Pancreas (tissue), 10 donors: ENCODE results near the gene TCN2. TPM values are rescaled to one million over a fixed set of nuclear protein-coding genes. Genes with fewer than 3 reads are reported as not detected.
A peak's percentile ranks its signal among the peaks of the same experiment; 100 is the strongest.

ENCODE experiments used
- ATAC-seq, 4 donors: fragments of 200-7000 bp; cut with Tn5 transposase; one replicate each; pipeline versions ENCODE4 v1.8.0 to v1.9.1; 2020; ENCODE audit warnings: mild to moderate bottlenecking in 4 of 4, moderate library complexity in 4 of 4
- DNase-seq, 6 donors: peaks; one replicate each; pipeline ENCODE4 v3.0.0-alpha.2; 2020
- FAIRE-seq: peaks from 2 replicates; lab custom pipeline; 2012; peaks lifted over from hg19 to GRCh38; lab: Jason Lieb, UNC
- H3K27ac ChIP-seq, 4 donors: fragments of 200-600 bp; sonication (generic); 1 replicate in 3 of 4; 2 replicates in 1 of 4; pipeline versions ENCODE4 v1.5.0 to v1.8.0; 2020
- H3K27me3 ChIP-seq, 4 donors: fragments of 200-600 bp; one replicate each; pipeline ENCODE4 v1.8.0; 2021
- H3K36me3 ChIP-seq, 3 donors: fragments of 200-600 bp; sonication (generic) in 1 of 3; one replicate each; pipeline versions ENCODE4 v1.5.0 to v1.8.0; 2020 to 2021
- H3K4me1 ChIP-seq, 3 donors: fragments of 200-600 bp; one replicate each; pipeline ENCODE4 v1.8.0; 2021
- H3K4me3 ChIP-seq, 4 donors: fragments of 200-600 bp; sonication (generic) in 2 of 4; one replicate each; pipeline versions ENCODE4 v1.5.0 to v1.8.0; 2020 to 2021
- H3K9me3 ChIP-seq, 4 donors: fragments of 200-600 bp; one replicate each; pipeline ENCODE4 v1.8.0; 2021
- CTCF ChIP-seq, 4 donors: fragments of 200-600 bp; sonication (generic) in 3 of 4; IDR thresholded peaks; one replicate each; pipeline versions ENCODE4 v1.5.0 to v1.8.0; 2021; ENCODE audit warnings: antibody characterized with exemption in 4 of 4
- whole genome bisulfite sequencing, 2 donors: extraction: QIAGEN DNeasy Blood & Tissue Kit; methylation state at CpG; one replicate each; pipeline ENCODE4 v1.1.7; 2013; 5-methylcytosine and 5-hydroxymethylcytosine counted together
- intact Hi-C, 3 donors: fragments of 100-400 bp; cut with DNase I; formaldehyde crosslinking; loops; one replicate each; pipeline versions ENCODE4 v1.11.1 to v1.14.2; 2022
- polyA plus RNA-seq, 2 donors: library from polyadenylated mRNA; stranded (reverse); fragments of 200-250 nt; gene quantifications; one replicate each; pipeline ENCODE4 v1.2.3, GENCODE V29; 2013
- total RNA-seq, 6 donors: library from RNA; stranded (reverse); fragmentation: NEBNext Ultra II Directional in 4 of 6; extraction: Animal tissue kit (Norgen Biotek cat#: 25700) in 4 of 6; gene quantifications; one replicate each; pipeline versions ENCODE4 v1.2.1 to v1.2.4, GENCODE V29; 2021 to 2023
- donor health status: healthy with polysubstance abuse.
- donor health status: DM: no; HTN: no; CAD: no; lungs with moderate emphysema.
- donor health status: DM: no; HTN: no; CAD: no.
- donor health status: control.
- donor health status: control.
- donor health status: Bipolar disorder and iron deficiency.
- donor health status: DM: yes; HTN: yes; CAD: no.
- donor health status: DM: no; HTN: no; CAD: no.
- donor health status: DM: no; HTN: no; CAD: no.
- donor health status: DM: yes; HTN: yes; CAD: no.

The TCN2 gene
- total and polyA plus RNA-seq, 8 donors, result 3.6 to 10.0 (median 5.9) TPM

- no peak for TF ChIP-seq CTCF (IDR thresholded peaks at IDR 0.05)
- Histone ChIP-seq H3K4me1 (peaks cover 0 to 17% (median 10%) of the 10 kb centered on the region in 3 donors), H3K27ac (no peak overlapping the region), H3K4me3 (no peak overlapping the region), H3K36me3 (no peaks in the 10 kb centered on the region), H3K9me3 (no peaks in the 10 kb centered on the region), H3K27me3 (no peaks in the 10 kb centered on the region)
- no peak for DNase-seq
- intact Hi-C loops, result loop anchor here in 1 of 3 donors (10.0 kb wide), 1 partner anchor 163 kb away; no protein-coding TSS in a partner anchor
- ATAC-seq, result no peak
- no peak for FAIRE-seq
- WGBS, 2 donors, result 80% methylated on average over 7 of the region's 7 CpGs
Measured at GRCh38 chr22:30607939-30608338, 965 bp downstream of the TCN2 start.

- 69 to 73% methylated on average over 17 of the region's 17 CpGs for WGBS, 2 donors
- ATAC-seq, result peak in 2 of 4 donors; percentile 15 to 49
- peak overlapping the region in 2 of 4 donors; percentile 6 to 30 for H3K27ac ChIP-seq
Measured at GRCh38 chr22:30609260-30610185, 2.5 kb downstream of the TCN2 start.

GRCh38 chr22:30610299-30610698 is 3.3 kb downstream of the TCN2 start:
- no peak overlapping the region for H3K4me3 ChIP-seq
- 69 to 81% methylated on average over 7 of the region's 7 CpGs for WGBS, 2 donors
- TF ChIP-seq CTCF (IDR thresholded peaks at IDR 0.05), result no peak
- H3K9me3 ChIP-seq, result no peaks in the 10 kb centered on the region
- no peak for DNase-seq
- H3K36me3 ChIP-seq, result no peaks in the 10 kb centered on the region
- H3K27ac ChIP-seq, result no peak overlapping the region
- no peak for FAIRE-seq
- intact Hi-C loops, result no loop called here
- H3K27me3 ChIP-seq, result no peaks in the 10 kb centered on the region
- no peak for ATAC-seq
- H3K4me1 ChIP-seq, result peaks cover 0 to 17% (median 10%) of the 10 kb centered on the region in 3 donors

More at GRCh38 chr22:30609260-30610185, 2.5 kb downstream of the TCN2 start:
- Histone ChIP-seq H3K9me3 (no peaks in the 10 kb centered on the region), H3K4me3 (no peak overlapping the region), H3K4me1 (peaks cover 0 to 17% (median 10%) of the 10 kb centered on the region in 3 donors), H3K27me3 (no peaks in the 10 kb centered on the region), H3K36me3 (no peaks in the 10 kb centered on the region)
- TF ChIP-seq CTCF (IDR thresholded peaks at IDR 0.05), result no peak
- FAIRE-seq (no peak), DNase-seq (peak in 1 of 6 donors; percentile 52)
- intact Hi-C loops, result loop anchor here in 1 of 3 donors (10.0 kb wide), 1 partner anchor 165 kb away; no protein-coding TSS in a partner anchor

- Histone ChIP-seq H3K27me3 (no peaks in the 10 kb centered on the region), H3K27ac (no peak overlapping the region), H3K9me3 (no peaks in the 10 kb centered on the region), H3K4me3 (no peak overlapping the region), H3K4me1 (peaks cover 0 to 10% (median 5%) of the 10 kb centered on the region in 3 donors), H3K36me3 (no peaks in the 10 kb centered on the region)
- intact Hi-C loops, result no loop called here
- DNase-seq, result no peak
- ATAC-seq, result no peak
- no peak for TF ChIP-seq CTCF (IDR thresholded peaks at IDR 0.05)
- no peak for FAIRE-seq
- WGBS, 2 donors, result 89 to 93% methylated on average over 3 of the region's 3 CpGs
Measured at GRCh38 chr22:30611197-30611596, 4.2 kb downstream of the TCN2 start.
